Glutamatergic neuron (in vitro differentiated cells): ENCODE data around the gene S100A1. TPM values are rescaled to one million over a fixed set of nuclear protein-coding genes. Genes with fewer than 3 reads are reported as not detected.
A peak's percentile ranks its signal among the peaks of the same experiment; 100 is the strongest.

Experiments
- DNase-seq: peaks from one replicate; pipeline ENCODE4 v3.0.0; 2022
- H3K27ac Mint-ChIP-seq: one replicate; pipeline ENCODE4 v1.8.0; 2020; ENCODE audit warnings: mild to moderate bottlenecking, mixed read lengths, inconsistent platforms; ENCODE audit not compliant: unreplicated experiment
- H3K27me3 Mint-ChIP-seq: one replicate; pipeline ENCODE4 v1.8.0; 2020; ENCODE audit warnings: mild to moderate bottlenecking, moderate library complexity, mixed read lengths, inconsistent platforms; ENCODE audit not compliant: unreplicated experiment
- H3K36me3 Mint-ChIP-seq: one replicate; pipeline ENCODE4 v1.8.0; 2020; ENCODE audit warnings: mild to moderate bottlenecking, mixed read lengths, inconsistent platforms; ENCODE audit not compliant: unreplicated experiment
- H3K4me1 Mint-ChIP-seq: one replicate; pipeline ENCODE4 v1.8.0; 2020; ENCODE audit warnings: mild to moderate bottlenecking, low read depth, mixed read lengths, inconsistent platforms; ENCODE audit not compliant: unreplicated experiment
- H3K4me3 Mint-ChIP-seq: one replicate; pipeline ENCODE4 v1.8.0; 2020; ENCODE audit warnings: mild to moderate bottlenecking, mixed read lengths, inconsistent platforms; ENCODE audit not compliant: unreplicated experiment
- H3K9me3 Mint-ChIP-seq: one replicate; pipeline ENCODE4 v1.8.0; 2020; ENCODE audit warnings: mild to moderate bottlenecking, moderate library complexity, mixed read lengths, inconsistent platforms; ENCODE audit not compliant: unreplicated experiment
- total RNA-seq: library from RNA; stranded (reverse); fragmentation: NEBNext Ultra II Directional; extraction: Animal tissue kit (Norgen Biotek cat#: 25700); gene quantifications from one replicate; pipeline ENCODE4 v1.2.1, GENCODE V29; 2021; ENCODE audit not compliant: unreplicated experiment
- TF ChIP-seq, protein P1 (sequence below): fragments of 200-600 bp; sonication (generic); IDR thresholded peaks from one replicate; pipeline ENCODE4 v1.5.0; 2021; ENCODE audit not compliant: partially characterized antibody, unreplicated experiment

The S100A1 gene
- total RNA-seq, 1 donor from 2014 or later = 35.4 TPM

DNA sequence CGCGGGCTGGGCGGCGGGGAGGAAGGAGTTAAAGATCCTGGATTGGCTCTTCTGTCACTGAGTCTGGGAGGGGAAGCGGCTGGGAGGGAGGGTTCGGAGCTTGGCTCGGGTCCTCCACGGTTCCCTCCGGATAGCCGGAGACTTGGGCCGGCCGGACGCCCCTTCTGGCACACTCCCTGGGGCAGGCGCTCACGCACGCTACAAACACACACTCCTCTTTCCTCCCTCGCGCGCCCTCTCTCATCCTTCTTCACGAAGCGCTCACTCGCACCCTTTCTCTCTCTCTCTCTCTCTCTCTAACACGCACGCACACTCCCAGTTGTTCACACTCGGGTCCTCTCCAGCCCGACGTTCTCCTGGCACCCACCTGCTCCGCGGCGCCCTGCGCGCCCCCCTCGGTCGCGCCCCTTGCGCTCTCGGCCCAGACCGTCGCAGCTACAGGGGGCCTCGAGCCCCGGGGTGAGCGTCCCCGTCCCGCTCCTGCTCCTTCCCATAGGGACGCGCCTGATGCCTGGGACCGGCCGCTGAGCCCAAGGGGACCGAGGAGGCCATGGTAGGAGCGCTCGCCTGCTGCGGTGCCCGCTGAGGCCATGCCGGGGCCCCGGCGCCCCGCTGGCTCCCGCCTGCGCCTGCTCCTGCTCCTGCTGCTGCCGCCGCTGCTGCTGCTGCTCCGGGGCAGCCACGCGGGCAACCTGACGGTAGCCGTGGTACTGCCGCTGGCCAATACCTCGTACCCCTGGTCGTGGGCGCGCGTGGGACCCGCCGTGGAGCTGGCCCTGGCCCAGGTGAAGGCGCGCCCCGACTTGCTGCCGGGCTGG is 50.5 kb downstream of the S100A1 start, which contains the start of gene NPR1:
Gene NPR1 (plus strand): TSS at position 170 of the 818 bp plus-strand sequence. CDS start 421 bp downstream, at position 591.
- H3K27ac Mint-ChIP-seq = no peak within 1 kb of the TSS

DNA sequence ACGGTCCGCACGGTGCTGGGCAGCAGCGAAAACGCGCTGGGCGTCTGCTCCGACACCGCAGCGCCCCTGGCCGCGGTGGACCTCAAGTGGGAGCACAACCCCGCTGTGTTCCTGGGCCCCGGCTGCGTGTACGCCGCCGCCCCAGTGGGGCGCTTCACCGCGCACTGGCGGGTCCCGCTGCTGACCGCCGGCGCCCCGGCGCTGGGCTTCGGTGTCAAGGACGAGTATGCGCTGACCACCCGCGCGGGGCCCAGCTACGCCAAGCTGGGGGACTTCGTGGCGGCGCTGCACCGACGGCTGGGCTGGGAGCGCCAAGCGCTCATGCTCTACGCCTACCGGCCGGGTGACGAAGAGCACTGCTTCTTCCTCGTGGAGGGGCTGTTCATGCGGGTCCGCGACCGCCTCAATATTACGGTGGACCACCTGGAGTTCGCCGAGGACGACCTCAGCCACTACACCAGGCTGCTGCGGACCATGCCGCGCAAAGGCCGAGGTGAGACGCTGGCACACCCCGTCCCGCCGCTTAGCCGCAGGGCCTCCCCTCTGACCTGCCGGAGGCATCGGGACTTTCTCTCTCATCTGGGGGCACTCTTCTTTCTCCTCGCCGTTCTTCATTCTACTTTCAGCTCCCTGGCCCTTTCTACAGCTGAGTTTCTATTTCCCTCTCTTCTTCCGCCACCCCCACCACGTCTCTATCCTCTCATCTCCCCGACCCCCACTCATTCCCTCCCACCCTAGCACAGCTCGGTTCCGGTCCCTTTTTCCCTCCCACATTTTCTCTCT is 51.3 kb downstream of the S100A1 start:
- Mint-ChIP-seq H3K27me3 (peaks cover 29% of the 10 kb centered on the region), H3K4me1 (peaks cover 9% of the 10 kb centered on the region), H3K9me3 (peaks cover 3% of the 10 kb centered on the region), H3K36me3 (no peaks in the 10 kb centered on the region), H3K4me3 (peak overlapping the region; percentile 85), H3K27ac (peak overlapping the region; percentile 59)
- peak; percentile 56 for DNase-seq
- TF ChIP-seq, protein P1, sequence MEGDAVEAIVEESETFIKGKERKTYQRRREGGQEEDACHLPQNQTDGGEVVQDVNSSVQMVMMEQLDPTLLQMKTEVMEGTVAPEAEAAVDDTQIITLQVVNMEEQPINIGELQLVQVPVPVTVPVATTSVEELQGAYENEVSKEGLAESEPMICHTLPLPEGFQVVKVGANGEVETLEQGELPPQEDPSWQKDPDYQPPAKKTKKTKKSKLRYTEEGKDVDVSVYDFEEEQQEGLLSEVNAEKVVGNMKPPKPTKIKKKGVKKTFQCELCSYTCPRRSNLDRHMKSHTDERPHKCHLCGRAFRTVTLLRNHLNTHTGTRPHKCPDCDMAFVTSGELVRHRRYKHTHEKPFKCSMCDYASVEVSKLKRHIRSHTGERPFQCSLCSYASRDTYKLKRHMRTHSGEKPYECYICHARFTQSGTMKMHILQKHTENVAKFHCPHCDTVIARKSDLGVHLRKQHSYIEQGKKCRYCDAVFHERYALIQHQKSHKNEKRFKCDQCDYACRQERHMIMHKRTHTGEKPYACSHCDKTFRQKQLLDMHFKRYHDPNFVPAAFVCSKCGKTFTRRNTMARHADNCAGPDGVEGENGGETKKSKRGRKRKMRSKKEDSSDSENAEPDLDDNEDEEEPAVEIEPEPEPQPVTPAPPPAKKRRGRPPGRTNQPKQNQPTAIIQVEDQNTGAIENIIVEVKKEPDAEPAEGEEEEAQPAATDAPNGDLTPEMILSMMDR = peak; percentile 37

More for the DNA sequence above, 50.5 kb downstream of the S100A1 start, which contains the start of gene NPR1:
- Mint-ChIP-seq H3K4me3 (peak within 1 kb of the TSS; percentile 86), H3K4me1 (peaks cover 9% of the 10 kb centered on the region), H3K27me3 (peaks cover 26% of the 10 kb centered on the region), H3K9me3 (peaks cover 3% of the 10 kb centered on the region), H3K36me3 (no peaks in the 10 kb centered on the region)
- TF ChIP-seq, protein P1 = no peak
- peak; percentile 48 for DNase-seq

DNA sequence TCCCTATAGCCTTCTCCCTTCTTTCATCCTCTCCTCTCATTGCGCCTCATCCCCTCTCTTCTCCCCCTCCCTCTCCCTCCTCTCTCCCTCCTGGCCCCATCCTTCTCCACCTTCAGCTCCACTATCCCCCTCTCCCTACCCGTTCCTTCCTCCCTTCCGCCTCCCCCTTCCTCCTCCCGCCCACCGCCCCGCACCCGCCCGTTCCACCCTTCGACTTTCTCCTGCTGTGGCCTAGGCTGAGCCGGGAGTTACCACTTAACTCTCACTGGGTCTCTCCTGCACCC is 51.8 kb downstream of the S100A1 start:
- TF ChIP-seq, protein P1 = no peak
- H3K9me3 Mint-ChIP-seq = peaks cover 3% of the 10 kb centered on the region
- DNase-seq = no peak
- H3K4me1 Mint-ChIP-seq = peaks cover 9% of the 10 kb centered on the region
- no peak overlapping the region for H3K27ac Mint-ChIP-seq
- no peaks in the 10 kb centered on the region for H3K36me3 Mint-ChIP-seq
- H3K4me3 Mint-ChIP-seq = no peak overlapping the region
- peaks cover 29% of the 10 kb centered on the region for H3K27me3 Mint-ChIP-seq

Other genes starting within 250 kb of the S100A1 start
- not detected for gene S100A8, start 237.4 kb upstream of the S100A1 start, total RNA-seq
- gene S100A7A, start 211.9 kb upstream of the S100A1 start, total RNA-seq = not detected
- not detected for gene S100A7, start 167.8 kb upstream of the S100A1 start, total RNA-seq
- gene S100A6, start 92.4 kb upstream of the S100A1 start, total RNA-seq = 41.9 TPM
- gene S100A5, start 87.5 kb upstream of the S100A1 start, total RNA-seq = not detected
- 4.7 TPM for gene S100A4, start 82.6 kb upstream of the S100A1 start, total RNA-seq
- not detected for gene S100A3, start 79.2 kb upstream of the S100A1 start, total RNA-seq
- 1.1 TPM for gene S100A2, start 62.6 kb upstream of the S100A1 start, total RNA-seq
- 1.1 TPM for gene S100A16, start 15.3 kb upstream of the S100A1 start, total RNA-seq
- gene S100A14, start 12.1 kb upstream of the S100A1 start, total RNA-seq = not detected
- gene S100A13, start 929 bp upstream of the S100A1 start, total RNA-seq = 92.8 TPM
- 84.7 TPM for gene CHTOP, start 5.6 kb downstream of the S100A1 start, total RNA-seq
- 30.8 TPM for gene SNAPIN, start 30.3 kb downstream of the S100A1 start, total RNA-seq
- 221 TPM for gene ILF2, start 42.6 kb downstream of the S100A1 start, total RNA-seq
- not detected for gene NPR1, start 50.3 kb downstream of the S100A1 start, total RNA-seq
- gene INTS3, start 99.6 kb downstream of the S100A1 start, total RNA-seq = 56.7 TPM
- 10.8 TPM for gene SLC27A3, start 147.0 kb downstream of the S100A1 start, total RNA-seq